Measurements from ENCODE around the gene CHAT.

Gene CHAT

DNA sequence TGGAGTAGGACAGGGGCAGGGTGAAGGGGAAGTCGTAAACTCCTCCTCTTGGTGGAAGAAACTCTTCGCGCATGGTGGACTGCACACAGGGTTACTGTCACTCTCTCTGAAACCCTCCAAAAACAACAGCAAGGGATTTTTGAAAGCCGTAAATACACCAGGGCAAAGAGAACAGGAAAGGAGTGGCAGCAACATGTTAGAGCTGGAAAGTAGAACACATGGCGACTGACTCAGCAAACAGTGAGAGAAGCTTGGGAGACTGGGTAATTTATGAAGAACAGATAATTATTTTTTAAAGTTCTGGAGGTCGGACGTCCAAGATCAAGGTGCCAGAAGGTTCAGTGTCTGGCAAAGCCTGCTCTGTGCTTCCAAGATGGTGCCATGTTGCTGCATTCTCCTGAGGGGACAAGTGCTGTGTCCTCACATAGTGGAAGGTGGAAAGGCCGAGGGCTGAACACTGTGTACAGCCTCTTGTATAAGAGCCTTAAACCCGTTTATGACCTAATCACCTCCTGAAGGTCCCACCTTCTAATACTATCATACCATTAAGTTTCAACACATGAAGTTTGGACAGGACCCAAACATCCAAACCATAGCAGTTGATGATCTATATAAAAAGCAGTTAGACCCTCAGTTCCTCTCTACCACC is 43.1 kb downstream of the CHAT start:
- Histone ChIP-seq H3F3A (ENCODE audit: low read depth) (no peaks in the 10 kb centered on the region), H3K9me3 (ENCODE audit: insufficient read depth, low read depth, low read length) (0 out of 2 replicates have a peak, but pooled peaks cover 3% of the 10 kb centered on the region), H3K79me2 (ENCODE audit: insufficient read depth, low read length) (no peaks in the 10 kb centered on the region), H2AFZ (ENCODE audit: low read length) (no peak overlapping the region), H3K9ac (ENCODE audit: low read depth, low read length, poor library complexity, severe bottlenecking) (no peak overlapping the region), H3K4me3 (ENCODE audit: low read length, poor library complexity, severe bottlenecking) (no peak overlapping the region), H3K4me2 (ENCODE audit: low read depth, low read length, poor library complexity, severe bottlenecking) (no peak overlapping the region), H3K36me3 (ENCODE audit: insufficient read depth, low read length) (no peaks in the 10 kb centered on the region), H4K20me1 (ENCODE audit: insufficient read depth, low read length, poor library complexity, severe bottlenecking) (no peaks in the 10 kb centered on the region), H3K27me3 (ENCODE audit: insufficient read depth, low read length, poor library complexity, severe bottlenecking) (no peaks in the 10 kb centered on the region), H3K9me2 (replicated peaks; ENCODE audit: low read depth, low read length) (no peaks in the 10 kb centered on the region), H3K4me1 (ENCODE audit: insufficient read depth, low read length, poor library complexity, severe bottlenecking) (no peaks in the 10 kb centered on the region)
- no peak for TF ChIP-seq EZH2phosphoT487 (IDR thresholded peaks at IDR 0.05; ENCODE audit: borderline replicate concordance)
- TF ChIP-seq, protein P1, sequence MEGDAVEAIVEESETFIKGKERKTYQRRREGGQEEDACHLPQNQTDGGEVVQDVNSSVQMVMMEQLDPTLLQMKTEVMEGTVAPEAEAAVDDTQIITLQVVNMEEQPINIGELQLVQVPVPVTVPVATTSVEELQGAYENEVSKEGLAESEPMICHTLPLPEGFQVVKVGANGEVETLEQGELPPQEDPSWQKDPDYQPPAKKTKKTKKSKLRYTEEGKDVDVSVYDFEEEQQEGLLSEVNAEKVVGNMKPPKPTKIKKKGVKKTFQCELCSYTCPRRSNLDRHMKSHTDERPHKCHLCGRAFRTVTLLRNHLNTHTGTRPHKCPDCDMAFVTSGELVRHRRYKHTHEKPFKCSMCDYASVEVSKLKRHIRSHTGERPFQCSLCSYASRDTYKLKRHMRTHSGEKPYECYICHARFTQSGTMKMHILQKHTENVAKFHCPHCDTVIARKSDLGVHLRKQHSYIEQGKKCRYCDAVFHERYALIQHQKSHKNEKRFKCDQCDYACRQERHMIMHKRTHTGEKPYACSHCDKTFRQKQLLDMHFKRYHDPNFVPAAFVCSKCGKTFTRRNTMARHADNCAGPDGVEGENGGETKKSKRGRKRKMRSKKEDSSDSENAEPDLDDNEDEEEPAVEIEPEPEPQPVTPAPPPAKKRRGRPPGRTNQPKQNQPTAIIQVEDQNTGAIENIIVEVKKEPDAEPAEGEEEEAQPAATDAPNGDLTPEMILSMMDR (conservative IDR thresholded peaks at IDR 0.05; ENCODE audit: low read length), result no peak

DNA sequence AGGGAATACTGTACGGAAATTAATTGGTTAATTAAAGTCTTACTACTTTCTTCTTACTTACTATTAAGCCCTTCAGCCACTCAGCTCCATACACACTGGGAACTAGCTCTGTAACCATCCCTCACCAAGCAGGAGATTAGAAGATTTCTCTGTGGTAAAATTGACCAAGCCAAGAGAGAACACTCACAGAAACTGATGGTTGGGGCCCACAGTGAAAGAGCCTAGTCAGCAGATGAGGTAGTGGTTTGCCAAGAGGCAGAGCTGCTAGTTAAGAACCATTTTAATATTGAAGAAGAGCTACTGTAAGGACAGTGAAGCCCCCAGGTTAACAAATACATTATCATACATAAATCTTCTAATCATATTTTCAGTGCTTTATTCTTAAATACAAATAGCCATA is 43.8 kb downstream of the CHAT start:
- Histone ChIP-seq H2AFZ (ENCODE audit: low read length) (no peak overlapping the region), H3K9ac (ENCODE audit: low read depth, low read length, poor library complexity, severe bottlenecking) (no peak overlapping the region), H3K4me1 (ENCODE audit: insufficient read depth, low read length, poor library complexity, severe bottlenecking) (no peaks in the 10 kb centered on the region), H3K4me2 (ENCODE audit: low read depth, low read length, poor library complexity, severe bottlenecking) (no peak overlapping the region), H4K20me1 (ENCODE audit: insufficient read depth, low read length, poor library complexity, severe bottlenecking) (no peaks in the 10 kb centered on the region), H3K9me3 (ENCODE audit: insufficient read depth, low read depth, low read length) (0 out of 2 replicates have a peak, but pooled peaks cover 3% of the 10 kb centered on the region), H3K79me2 (ENCODE audit: insufficient read depth, low read length) (no peaks in the 10 kb centered on the region), H3K36me3 (ENCODE audit: insufficient read depth, low read length) (no peaks in the 10 kb centered on the region), H3K27me3 (ENCODE audit: insufficient read depth, low read length, poor library complexity, severe bottlenecking) (no peaks in the 10 kb centered on the region), H3F3A (ENCODE audit: low read depth) (no peaks in the 10 kb centered on the region), H3K4me3 (ENCODE audit: low read length, poor library complexity, severe bottlenecking) (no peak overlapping the region), H3K9me2 (replicated peaks; ENCODE audit: low read depth, low read length) (no peaks in the 10 kb centered on the region)
- TF ChIP-seq EZH2phosphoT487 (IDR thresholded peaks at IDR 0.05; ENCODE audit: borderline replicate concordance), result no peak
- TF ChIP-seq, protein P1 (conservative IDR thresholded peaks at IDR 0.05; ENCODE audit: low read length), result no peak

GRCh38 chr10:49661140-49661856 is 47.5 kb downstream of the CHAT start:
- 0 out of 2 replicates have a peak, but pooled peaks cover 3% of the 10 kb centered on the region for H3K9me3 ChIP-seq (ENCODE audit: insufficient read depth, low read depth, low read length)
- no peaks in the 10 kb centered on the region for H3K36me3 ChIP-seq (ENCODE audit: insufficient read depth, low read length)
- H3K4me2 ChIP-seq (ENCODE audit: low read depth, low read length, poor library complexity, severe bottlenecking), result no peak overlapping the region
- no peak overlapping the region for H3K9ac ChIP-seq (ENCODE audit: low read depth, low read length, poor library complexity, severe bottlenecking)
- no peaks in the 10 kb centered on the region for H3K4me1 ChIP-seq (ENCODE audit: insufficient read depth, low read length, poor library complexity, severe bottlenecking)
- no peak overlapping the region for H2AFZ ChIP-seq (ENCODE audit: low read length)
- no peaks in the 10 kb centered on the region for H3K9me2 ChIP-seq (replicated peaks; ENCODE audit: low read depth, low read length)
- no peak overlapping the region for H3K4me3 ChIP-seq (ENCODE audit: low read length, poor library complexity, severe bottlenecking)
- no peak for TF ChIP-seq EZH2phosphoT487 (IDR thresholded peaks at IDR 0.05; ENCODE audit: borderline replicate concordance)
- TF ChIP-seq, protein P1 (conservative IDR thresholded peaks at IDR 0.05; ENCODE audit: low read length), result no peak
- H4K20me1 ChIP-seq (ENCODE audit: insufficient read depth, low read length, poor library complexity, severe bottlenecking), result no peaks in the 10 kb centered on the region
- no peaks in the 10 kb centered on the region for H3F3A ChIP-seq (ENCODE audit: low read depth)
- no peaks in the 10 kb centered on the region for H3K79me2 ChIP-seq (ENCODE audit: insufficient read depth, low read length)
- no peaks in the 10 kb centered on the region for H3K27me3 ChIP-seq (ENCODE audit: insufficient read depth, low read length, poor library complexity, severe bottlenecking)
